Loucy (cell line): ENCODE results near the gene SLC4A4.

ENCODE experiments used
- EZH2phosphoT487 ChIP-seq: fragments of 200-600 bp; IDR thresholded peaks from 2 replicates; pipeline ENCODE4 v1.6.1; 2018; ENCODE audit warnings: antibody characterized with exemption, mild to moderate bottlenecking, moderate library complexity, borderline replicate concordance
- TF ChIP-seq, protein P1 (sequence below): fragments of 200-600 bp; sonication (generic); conservative IDR thresholded peaks from 2 replicates; pipeline ENCODE4 v1.5.1; 2014; ENCODE audit warnings: mild to moderate bottlenecking, antibody characterized with exemption, low read length

- TF ChIP-seq, protein P1, sequence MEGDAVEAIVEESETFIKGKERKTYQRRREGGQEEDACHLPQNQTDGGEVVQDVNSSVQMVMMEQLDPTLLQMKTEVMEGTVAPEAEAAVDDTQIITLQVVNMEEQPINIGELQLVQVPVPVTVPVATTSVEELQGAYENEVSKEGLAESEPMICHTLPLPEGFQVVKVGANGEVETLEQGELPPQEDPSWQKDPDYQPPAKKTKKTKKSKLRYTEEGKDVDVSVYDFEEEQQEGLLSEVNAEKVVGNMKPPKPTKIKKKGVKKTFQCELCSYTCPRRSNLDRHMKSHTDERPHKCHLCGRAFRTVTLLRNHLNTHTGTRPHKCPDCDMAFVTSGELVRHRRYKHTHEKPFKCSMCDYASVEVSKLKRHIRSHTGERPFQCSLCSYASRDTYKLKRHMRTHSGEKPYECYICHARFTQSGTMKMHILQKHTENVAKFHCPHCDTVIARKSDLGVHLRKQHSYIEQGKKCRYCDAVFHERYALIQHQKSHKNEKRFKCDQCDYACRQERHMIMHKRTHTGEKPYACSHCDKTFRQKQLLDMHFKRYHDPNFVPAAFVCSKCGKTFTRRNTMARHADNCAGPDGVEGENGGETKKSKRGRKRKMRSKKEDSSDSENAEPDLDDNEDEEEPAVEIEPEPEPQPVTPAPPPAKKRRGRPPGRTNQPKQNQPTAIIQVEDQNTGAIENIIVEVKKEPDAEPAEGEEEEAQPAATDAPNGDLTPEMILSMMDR, result no peak
- TF ChIP-seq EZH2phosphoT487, result no peak
Observed at GRCh38 chr4:71303850-71304249, 35.0 kb upstream of the SLC4A4 start.
